Measurements from ENCODE around the gene NKPD1. TPM values are rescaled to one million over a fixed set of nuclear protein-coding genes. Genes with fewer than 3 reads are reported as not detected.

Gene NKPD1
- total RNA-seq, 4 donors from 2014 or later = 0.35 to 0.40 TPM; not detected in 2

- Histone ChIP-seq H3K9me3 (no peaks in the 10 kb centered on the region), H3K4me1 (peaks cover 0 to 58% (median 19%) of the 10 kb centered on the region in 4 donors), H3K36me3 (no peaks in the 10 kb centered on the region), H3K27me3 (no peaks in the 10 kb centered on the region), H3K27ac (no peak overlapping the region), H3K4me3 (no peak overlapping the region)
- no peak for DNase-seq
- no peak for TF ChIP-seq CTCF (IDR thresholded peaks at IDR 0.05)
- TF ChIP-seq POLR2A (IDR thresholded peaks at IDR 0.05) = no peak
Observed at GRCh38 chr19:45115809-45116615, 44.8 kb downstream of the NKPD1 start.

DNA sequence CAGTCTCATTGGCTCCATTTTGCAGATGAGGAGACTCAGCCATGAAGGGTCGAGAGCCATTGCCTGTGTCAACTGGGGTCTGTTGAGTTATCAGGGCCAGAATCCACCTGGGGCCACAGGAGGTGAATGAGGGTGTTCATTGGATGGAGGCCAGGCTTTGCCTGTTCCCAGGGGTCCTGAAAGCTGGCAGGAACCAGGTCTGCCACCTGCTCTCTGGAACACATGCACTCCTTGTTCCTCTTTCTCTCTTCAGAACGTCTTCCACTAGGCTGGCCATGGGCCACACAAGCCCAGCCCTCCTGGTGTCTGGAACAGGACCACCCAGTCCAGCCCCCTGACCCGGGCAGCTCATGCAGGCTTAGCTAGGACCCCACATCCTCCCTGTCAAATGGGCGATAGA is 46.7 kb downstream of the NKPD1 start:
- H3K4me3 ChIP-seq = no peak overlapping the region
- DNase-seq = no peak
- peaks cover 0 to 52% (median 16%) of the 10 kb centered on the region in 4 donors for H3K4me1 ChIP-seq
- no peaks in the 10 kb centered on the region for H3K9me3 ChIP-seq
- H3K27ac ChIP-seq = peak overlapping the region in 1 of 4 donors; percentile 78
- TF ChIP-seq CTCF (IDR thresholded peaks at IDR 0.05) = no peak
- no peak for TF ChIP-seq POLR2A (IDR thresholded peaks at IDR 0.05)
- no peaks in the 10 kb centered on the region for H3K27me3 ChIP-seq
- no peaks in the 10 kb centered on the region for H3K36me3 ChIP-seq

- peak overlapping the region in 2 of 4 donors; percentile 56 to 78 for H3K27ac ChIP-seq
- H3K36me3 ChIP-seq = no peaks in the 10 kb centered on the region
- peaks cover 0 to 47% (median 14%) of the 10 kb centered on the region in 4 donors for H3K4me1 ChIP-seq
- no peaks in the 10 kb centered on the region for H3K27me3 ChIP-seq
- peak in 2 of 3 donors; percentile 57 to 72 for DNase-seq
- TF ChIP-seq POLR2A (IDR thresholded peaks at IDR 0.05) (peak in 1 of 2 donors; percentile 38), CTCF (IDR thresholded peaks at IDR 0.05) (peak in 1 of 6 experiments; percentile 29)
- H3K9me3 ChIP-seq = no peaks in the 10 kb centered on the region
- peak overlapping the region in 1 of 4 donors; percentile 28 for H3K4me3 ChIP-seq
Observed at GRCh38 chr19:45113628-45114027, 47.2 kb downstream of the NKPD1 start.

DNA sequence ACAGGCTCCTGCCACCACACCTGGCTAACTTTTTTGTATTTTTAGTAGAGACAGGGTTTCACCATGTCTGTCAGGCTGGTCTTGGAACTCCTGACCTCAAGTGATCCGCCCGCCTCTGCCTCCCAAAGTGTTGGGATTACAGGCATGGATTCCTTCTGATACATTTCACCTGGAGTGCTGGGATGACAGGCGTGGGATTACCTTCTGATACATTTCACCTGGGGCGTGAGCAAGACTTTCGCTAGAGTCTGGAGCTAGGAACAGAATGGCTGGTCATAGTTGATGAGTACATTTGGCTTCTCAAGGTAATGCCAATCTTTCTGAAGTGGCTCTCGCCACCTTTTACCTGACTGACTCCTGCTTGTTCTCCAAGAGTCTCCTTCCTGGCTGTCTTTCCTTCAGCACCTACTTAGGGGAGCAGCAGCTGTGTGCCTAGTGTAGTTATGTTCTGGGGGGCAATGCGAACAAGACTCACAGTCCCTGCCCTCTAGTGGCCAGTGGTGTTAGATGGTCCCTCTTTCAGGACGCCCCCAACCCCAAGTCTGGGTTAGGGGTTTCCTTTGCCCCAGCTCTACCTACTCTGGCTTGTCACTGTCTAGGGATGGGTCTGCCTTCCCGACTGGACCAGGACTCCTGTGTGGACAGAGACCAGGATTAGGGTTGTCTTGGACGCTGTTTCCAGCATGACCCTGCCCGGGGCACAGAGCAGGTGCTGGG is 48.5 kb downstream of the NKPD1 start:
- TF ChIP-seq POLR2A (IDR thresholded peaks at IDR 0.05) (no peak), CTCF (IDR thresholded peaks at IDR 0.05) (no peak)
- Histone ChIP-seq H3K4me3 (no peak overlapping the region), H3K27ac (peak overlapping the region in 2 of 4 donors; percentile 56 to 78), H3K36me3 (no peaks in the 10 kb centered on the region), H3K9me3 (no peaks in the 10 kb centered on the region), H3K4me1 (peaks cover 0 to 34% (median 7%) of the 10 kb centered on the region in 4 donors), H3K27me3 (no peaks in the 10 kb centered on the region)
- DNase-seq = no peak

Other genes with a start within 250 kb of the NKPD1 start
- 100 to 1,000 TPM in 1 of 4 donors, 10 to 100 TPM in 1, 1 to 10 TPM in 1, not detected in 1; 3.9 to 107 (median 14.2) TPM for gene APOC1, start 246.4 kb downstream of the NKPD1 start, total RNA-seq
- gene APOC4, start 218.7 kb downstream of the NKPD1 start, total RNA-seq = not detected
- 10 to 100 TPM in 2 of 4 donors, 1 to 10 TPM in 2; 4.5 to 13.8 (median 9.5) TPM for gene APOC2, start 214.9 kb downstream of the NKPD1 start, total RNA-seq
- 100 to 1,000 TPM in 3 of 4 donors, 10 to 100 TPM in 1; 95.7 to 156 (median 125) TPM for gene CLPTM1, start 205.6 kb downstream of the NKPD1 start, total RNA-seq
- gene RELB, start 159.5 kb downstream of the NKPD1 start, total RNA-seq = 10 to 100 TPM; 13.3 to 49.8 (median 20.4) TPM
- 100 to 1,000 TPM in 3 of 4 donors, 10 to 100 TPM in 1; 94.2 to 310 (median 147) TPM for gene CLASRP, start 121.9 kb downstream of the NKPD1 start, total RNA-seq
- 1 to 10 TPM in 3 of 4 donors, not detected in 1; 2.1 to 5.5 (median 5.4) TPM for gene ZNF296, start 84.5 kb downstream of the NKPD1 start, total RNA-seq
- gene GEMIN7, start 81.7 kb downstream of the NKPD1 start, total RNA-seq = 10 to 100 TPM in 3 of 4 donors, not detected in 1; 28.7 to 34.2 (median 29.6) TPM
- 10 to 100 TPM; 41.8 to 75.1 (median 54.2) TPM for gene PPP1R37, start 67.8 kb downstream of the NKPD1 start, total RNA-seq
- 10 to 100 TPM; 11.4 to 58.6 (median 21.6) TPM for gene TRAPPC6A, start 17.3 kb upstream of the NKPD1 start, total RNA-seq
- 10 to 100 TPM in 2 of 4 donors, 1 to 10 TPM in 2; 6.6 to 18.0 (median 10.3) TPM for gene BLOC1S3, start 17.8 kb upstream of the NKPD1 start, total RNA-seq
- 1 to 10 TPM; 1.5 to 8.3 (median 1.5) TPM for gene EXOC3L2, start 84.4 kb upstream of the NKPD1 start, total RNA-seq
- gene MARK4, start 90.3 kb upstream of the NKPD1 start, total RNA-seq = 10 to 100 TPM in 3 of 4 donors, 1 to 10 TPM in 1; 8.1 to 63.5 (median 23.4) TPM
- not detected for gene CKM, start 161.9 kb upstream of the NKPD1 start, total RNA-seq
- not detected for gene KLC3, start 179.8 kb upstream of the NKPD1 start, total RNA-seq
- 10 to 100 TPM; 12.3 to 23.9 (median 14.3) TPM for gene ERCC2, start 209.6 kb upstream of the NKPD1 start, total RNA-seq
- 10 to 100 TPM; 16.5 to 53.9 (median 36.2) TPM for gene PPP1R13L, start 244.1 kb upstream of the NKPD1 start, total RNA-seq
- 10 to 100 TPM in 1 of 4 donors, 1 to 10 TPM in 2, under 1 TPM in 1; 0.88 to 10.7 (median 2.5) TPM for gene POLR1G, start 245.7 kb upstream of the NKPD1 start, total RNA-seq

Measured in Peyer's patch (tissue), 4 donors.